GM23248 (cell line): ENCODE measurements around the gene DENND2A. TPM values are rescaled to one million over a fixed set of nuclear protein-coding genes. Genes with fewer than 3 reads are reported as not detected.

Source experiments
- DNase-seq: peaks from one replicate; pipeline ENCODE4 v3.0.0-alpha.2; 2015
- H2AFZ ChIP-seq: fragments of 200-600 bp; sonication (generic); 2 replicates; pipeline ENCODE4 v1.6.1; 2016; ENCODE audit warnings: antibody characterized with exemption
- H3F3A ChIP-seq: fragments of 200-600 bp; sonication (generic); 2 replicates; pipeline ENCODE4 v1.6.1; 2016; ENCODE audit warnings: mild to moderate bottlenecking, antibody characterized with exemption, mixed run types; ENCODE audit not compliant: insufficient read depth
- H3K27ac ChIP-seq: fragments of 200-600 bp; sonication (generic); 2 replicates; pipeline ENCODE4 v1.5.1; 2016; ENCODE audit warnings: mild to moderate bottlenecking
- H3K27me3 ChIP-seq: fragments of 200-600 bp; sonication (generic); replicated peaks from 2 replicates; pipeline ENCODE4 v1.6.1; 2016; ENCODE audit warnings: mild to moderate bottlenecking; ENCODE audit not compliant: insufficient read depth
- H3K36me3 ChIP-seq: fragments of 200-600 bp; sonication (generic); 2 replicates; pipeline ENCODE4 v1.6.1; 2016; ENCODE audit warnings: low read depth, mild to moderate bottlenecking
- H3K4me1 ChIP-seq: fragments of 200-600 bp; sonication (generic); 2 replicates; pipeline ENCODE4 v1.6.1; 2016; ENCODE audit warnings: mild to moderate bottlenecking; ENCODE audit not compliant: insufficient read depth
- H3K4me2 ChIP-seq: fragments of 200-600 bp; sonication (generic); one replicate; pipeline ENCODE4 v1.6.1; 2016; ENCODE audit warnings: mild to moderate bottlenecking; ENCODE audit not compliant: unreplicated experiment
- H3K4me3 ChIP-seq: fragments of 200-600 bp; sonication (generic); 2 replicates; pipeline ENCODE4 v1.5.1; 2016; ENCODE audit warnings: mild to moderate bottlenecking
- H3K79me2 ChIP-seq: fragments of 200-600 bp; sonication (generic); 2 replicates; pipeline ENCODE4 v1.6.1; 2016; ENCODE audit warnings: mild to moderate bottlenecking; ENCODE audit not compliant: insufficient read depth
- H3K9ac ChIP-seq: fragments of 200-600 bp; sonication (generic); 2 replicates; pipeline ENCODE4 v1.6.1; 2016; ENCODE audit warnings: mild to moderate bottlenecking
- H3K9me2 ChIP-seq: fragments of 200-600 bp; sonication (generic); 2 replicates; pipeline ENCODE4 v1.6.1; 2016; ENCODE audit warnings: mixed run types, mild to moderate bottlenecking, moderate library complexity; ENCODE audit not compliant: insufficient read depth
- H3K9me3 ChIP-seq: fragments of 200-600 bp; sonication (generic); one replicate; pipeline ENCODE4 v1.6.1; 2017; ENCODE audit warnings: low read depth
- H4K20me1 ChIP-seq: fragments of 200-600 bp; sonication (generic); 2 replicates; pipeline ENCODE4 v1.6.0; 2016; ENCODE audit not compliant: insufficient read depth
- EZH2 ChIP-seq: fragments of 200-600 bp; sonication (generic); IDR thresholded peaks from 2 replicates; pipeline ENCODE4 v1.6.1; 2018; ENCODE audit warnings: antibody characterized with exemption, mild to moderate bottlenecking; ENCODE audit not compliant: insufficient read depth, poor library complexity, severe bottlenecking
- EZH2phosphoT487 ChIP-seq: fragments of 200-600 bp; sonication (generic); IDR thresholded peaks from 2 replicates; pipeline ENCODE4 v1.6.1; 2018; ENCODE audit warnings: antibody characterized with exemption, moderate library complexity, mild to moderate bottlenecking, low read depth; ENCODE audit not compliant: insufficient read depth
- WGBS, 2 experiments: methylation state at CpG; one replicate each; pipeline ENCODE4 v1.1.6; 2015 to 2017; ENCODE audit warnings: low lambda C conversion rate in 2 of 2, low coverage in 1 of 2; ENCODE audit errors: missing lambda C conversion rate in 2 of 2; 5-methylcytosine and 5-hydroxymethylcytosine counted together
- in situ Hi-C: fragments of 300-500 bp; cut with MboI; formaldehyde crosslinking; loops from 2 replicates; pipeline ENCODE4 v1.15.0; 2020
- polyA plus RNA-seq: library from polyadenylated mRNA; unstranded; fragments of >200 nt; fragmentation: Nextera tagmentation; extraction: Ambion mirVana; gene quantifications from 2 replicates; pipeline ENCODE4 v1.2.1, GENCODE V29; 2016
- total RNA-seq: library from RNA; depleted of rRNA; stranded (reverse); fragments of >200 nt; shearing (Covaris generic); gene quantifications from 2 replicates; pipeline ENCODE4 v1.2.3, GENCODE V29; 2014

The DENND2A gene
- total and polyA plus RNA-seq, 2 experiments from 2014 or later, result 0.78 to 2.2 TPM

DNA sequence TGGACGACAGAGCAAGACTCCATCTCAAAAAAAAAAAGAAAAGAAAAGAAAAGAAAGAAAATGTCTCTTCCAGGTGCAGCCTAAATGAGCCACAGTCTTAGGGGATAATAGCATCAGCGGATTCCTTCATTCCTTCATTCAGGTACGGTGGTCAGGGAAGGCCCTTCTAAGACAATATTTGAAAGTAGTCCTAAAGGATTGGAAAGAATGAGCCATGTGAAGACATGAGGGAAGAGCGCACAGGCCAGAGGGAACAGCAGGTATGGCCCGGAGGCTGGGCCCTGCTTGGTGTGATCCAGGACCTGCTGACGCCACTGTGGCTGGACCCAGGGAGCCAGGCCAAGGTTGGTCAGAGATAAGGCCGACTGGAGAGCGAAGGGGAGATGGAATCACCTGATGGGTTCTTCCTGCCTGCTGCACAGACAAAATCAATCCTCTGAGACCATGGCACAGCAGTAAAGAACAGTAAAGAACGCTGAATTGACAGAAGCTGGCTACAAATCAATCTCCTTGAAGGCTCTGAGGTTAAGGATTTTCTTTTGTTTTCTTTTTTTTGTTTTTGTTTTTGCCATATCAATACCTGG, 145.0 kb downstream of the DENND2A start:
- WGBS, 2 experiments, result 88 to 91% methylated on average over 8 to 9 of the region's 9 CpGs
- H3K4me1 ChIP-seq, result no peaks in the 10 kb centered on the region
- H3K4me2 ChIP-seq, result no peak overlapping the region
- in situ Hi-C loops, result no loop called here
- H3K27me3 ChIP-seq, result no peaks in the 10 kb centered on the region
- TF ChIP-seq EZH2, result no peak
- no peak overlapping the region for H3K4me3 ChIP-seq
- H3K79me2 ChIP-seq, result no peaks in the 10 kb centered on the region
- H3K36me3 ChIP-seq, result no peaks in the 10 kb centered on the region
- H3K27ac ChIP-seq, result no peak overlapping the region
- no peaks in the 10 kb centered on the region for H3K9me3 ChIP-seq
- no peak overlapping the region for H3K9ac ChIP-seq
- no peaks in the 10 kb centered on the region for H3K9me2 ChIP-seq
- H4K20me1 ChIP-seq, result no peaks in the 10 kb centered on the region
- no peak overlapping the region for H2AFZ ChIP-seq
- no peak for DNase-seq
- no peaks in the 10 kb centered on the region for H3F3A ChIP-seq

DNA sequence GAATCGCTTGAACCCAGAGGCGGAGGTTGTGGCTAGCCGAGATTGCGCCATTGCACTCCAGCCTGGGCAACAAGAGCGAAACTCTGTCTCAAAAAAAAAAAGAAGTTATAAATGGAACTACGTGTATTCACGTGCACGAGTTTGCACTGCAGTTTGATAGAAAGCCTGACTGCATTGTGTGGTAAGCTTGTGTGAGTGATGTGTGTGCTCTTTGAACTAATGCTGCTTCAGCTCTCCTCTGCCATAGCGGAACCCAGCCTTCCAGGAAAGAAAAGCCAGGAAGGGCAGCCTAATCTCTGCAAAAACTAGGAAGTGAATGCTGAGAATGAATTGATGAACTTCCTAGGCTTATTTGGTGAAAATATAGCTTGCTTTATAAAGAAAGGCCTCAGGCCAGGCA, 145.7 kb downstream of the DENND2A start:
- H3K9me2 ChIP-seq, result no peaks in the 10 kb centered on the region
- no peaks in the 10 kb centered on the region for H3F3A ChIP-seq
- 85 to 90% methylated on average over 9 of the region's 9 CpGs for WGBS, 2 experiments
- no peaks in the 10 kb centered on the region for H4K20me1 ChIP-seq
- in situ Hi-C loops, result no loop called here
- no peak overlapping the region for H3K9ac ChIP-seq
- no peaks in the 10 kb centered on the region for H3K36me3 ChIP-seq
- H3K4me2 ChIP-seq, result no peak overlapping the region
- H3K27ac ChIP-seq, result no peak overlapping the region
- H3K9me3 ChIP-seq, result no peaks in the 10 kb centered on the region
- no peaks in the 10 kb centered on the region for H3K4me1 ChIP-seq
- TF ChIP-seq EZH2phosphoT487, result no peak
- no peak for TF ChIP-seq EZH2
- no peak for DNase-seq
- no peaks in the 10 kb centered on the region for H3K79me2 ChIP-seq
- no peaks in the 10 kb centered on the region for H3K27me3 ChIP-seq
- H2AFZ ChIP-seq, result no peak overlapping the region
- no peak overlapping the region for H3K4me3 ChIP-seq

DNA sequence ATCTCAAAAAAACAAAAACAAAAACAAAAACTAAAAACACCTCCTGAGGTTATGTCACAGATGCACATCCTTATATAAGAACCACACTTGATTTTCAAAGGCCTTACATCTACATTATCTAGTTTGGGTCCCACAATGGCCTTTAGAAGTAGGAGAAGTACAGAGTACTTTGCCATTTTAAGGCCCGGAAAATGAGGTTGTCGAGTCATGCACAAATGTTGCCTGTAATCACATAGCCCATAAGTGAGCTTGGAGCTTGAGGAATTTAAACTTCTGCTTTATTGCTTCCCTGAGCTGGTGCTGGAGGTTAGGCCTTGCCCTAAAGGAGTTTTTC, 151.6 kb downstream of the DENND2A start:
- H4K20me1 ChIP-seq, result no peaks in the 10 kb centered on the region
- no peaks in the 10 kb centered on the region for H3F3A ChIP-seq
- TF ChIP-seq EZH2phosphoT487, result no peak
- TF ChIP-seq EZH2, result no peak
- no peaks in the 10 kb centered on the region for H3K4me1 ChIP-seq
- H3K9me3 ChIP-seq, result no peaks in the 10 kb centered on the region
- in situ Hi-C loops, result no loop called here
- H3K36me3 ChIP-seq, result no peaks in the 10 kb centered on the region
- H2AFZ ChIP-seq, result no peak overlapping the region
- no peaks in the 10 kb centered on the region for H3K27me3 ChIP-seq
- no peak overlapping the region for H3K9ac ChIP-seq
- no peaks in the 10 kb centered on the region for H3K9me2 ChIP-seq
- no peak overlapping the region for H3K4me3 ChIP-seq
- no peak overlapping the region for H3K27ac ChIP-seq
- no peak overlapping the region for H3K4me2 ChIP-seq
- WGBS, 2 experiments, result 95 to 96% methylated on average over 2 of the region's 2 CpGs
- no peaks in the 10 kb centered on the region for H3K79me2 ChIP-seq
- no peak for DNase-seq

DNA sequence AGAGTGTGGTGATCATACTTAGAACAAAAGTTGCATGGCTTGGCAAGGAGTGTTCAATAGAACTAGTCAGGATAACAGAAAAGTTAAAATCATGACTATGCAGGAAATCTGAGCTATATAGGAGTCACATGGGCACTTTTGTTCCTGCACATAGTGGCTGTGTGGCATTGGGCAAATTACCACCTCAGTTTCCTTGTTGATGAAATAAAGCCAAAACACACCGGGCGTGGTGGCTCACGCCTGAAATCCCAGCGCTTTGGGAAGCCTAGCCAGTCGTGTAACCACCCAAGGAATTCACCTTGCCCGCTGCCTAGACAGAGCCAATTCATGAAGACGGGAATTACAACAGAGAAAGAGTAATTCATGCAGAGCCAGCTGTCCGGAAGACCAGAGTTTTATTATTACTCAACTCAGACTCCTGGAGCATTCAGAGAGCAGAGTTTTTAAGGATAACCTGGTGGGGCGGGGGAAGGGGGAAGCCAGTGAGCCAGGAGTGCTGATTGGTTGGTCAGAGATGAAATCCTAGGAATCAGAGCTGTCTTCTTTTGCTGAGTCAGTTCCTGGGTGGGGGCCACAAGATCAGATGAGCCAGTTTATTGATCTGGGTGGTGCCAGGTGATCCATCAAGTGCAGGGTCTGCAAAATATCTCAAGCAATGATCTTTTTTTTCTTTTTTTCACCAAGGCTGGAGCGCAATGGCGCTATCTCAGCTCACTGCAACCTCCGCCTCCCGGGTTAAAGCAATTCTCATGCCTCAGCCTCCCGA, 154.9 kb downstream of the DENND2A start:
- in situ Hi-C loops, result no loop called here
- no peak overlapping the region for H3K4me2 ChIP-seq
- H3K4me3 ChIP-seq, result no peak overlapping the region
- no peak overlapping the region for H2AFZ ChIP-seq
- H3K36me3 ChIP-seq, result no peaks in the 10 kb centered on the region
- no peaks in the 10 kb centered on the region for H3K9me2 ChIP-seq
- no peak for DNase-seq
- H3K79me2 ChIP-seq, result no peaks in the 10 kb centered on the region
- H3K27ac ChIP-seq, result no peak overlapping the region
- H3K9ac ChIP-seq, result no peak overlapping the region
- 79 to 82% methylated on average over 14 of the region's 14 CpGs for WGBS, 2 experiments
- no peaks in the 10 kb centered on the region for H3K4me1 ChIP-seq
- H4K20me1 ChIP-seq, result no peaks in the 10 kb centered on the region
- no peaks in the 10 kb centered on the region for H3K9me3 ChIP-seq
- H3F3A ChIP-seq, result no peaks in the 10 kb centered on the region
- no peaks in the 10 kb centered on the region for H3K27me3 ChIP-seq
- no peak for TF ChIP-seq EZH2phosphoT487
- TF ChIP-seq EZH2, result no peak
